Liver (tissue), 9 donors: ENCODE data around the gene CASD1. TPM values are rescaled to one million over a fixed set of nuclear protein-coding genes. Genes with fewer than 3 reads are reported as not detected.

Experiments used
- DNase-seq: peaks from one replicate; pipeline ENCODE4 v3.0.0-alpha.2; 2017; ENCODE audit warnings: low spot score
- H3K27ac ChIP-seq, 2 donors: one replicate each; pipeline ENCODE4 v1.7.0; 2013; ENCODE audit warnings: inconsistent platforms in 2 of 2, low read length in 2 of 2, control low read depth in 1 of 2, low read depth in 1 of 2, mild to moderate bottlenecking in 1 of 2
- H3K27me3 ChIP-seq, 4 donors: one replicate each; pipeline versions ENCODE4 v1.6.1 to v1.7.0; 2013; ENCODE audit warnings: low read length in 3 of 4, inconsistent platforms in 1 of 4, mild to moderate bottlenecking in 1 of 4, moderate library complexity in 1 of 4; ENCODE audit not compliant: control insufficient read depth in 4 of 4, insufficient read depth in 4 of 4
- H3K36me3 ChIP-seq, 4 donors: one replicate each; pipeline versions ENCODE4 v1.6.1 to v1.7.0; 2013; ENCODE audit warnings: low read length in 3 of 4, mild to moderate bottlenecking in 3 of 4, low read depth in 1 of 4, moderate library complexity in 1 of 4; ENCODE audit not compliant: control insufficient read depth in 4 of 4, insufficient read depth in 3 of 4
- H3K4me1 ChIP-seq, 4 donors: one replicate each; pipeline versions ENCODE4 v1.6.1 to v1.7.0; 2013; ENCODE audit warnings: low read length in 3 of 4, mild to moderate bottlenecking in 3 of 4, moderate library complexity in 1 of 4; ENCODE audit not compliant: control insufficient read depth in 4 of 4, insufficient read depth in 4 of 4
- H3K4me3 ChIP-seq, 3 donors: one replicate each; pipeline versions ENCODE4 v1.6.1 to v1.7.0; 2013; ENCODE audit warnings: low read length in 3 of 3, control low read depth in 1 of 3, low read depth in 1 of 3, mild to moderate bottlenecking in 1 of 3
- H3K9ac ChIP-seq, 2 donors: one replicate each; pipeline ENCODE4 v1.7.0; 2013; ENCODE audit warnings: low read length in 2 of 2, mild to moderate bottlenecking in 2 of 2, moderate library complexity in 2 of 2, control low read depth in 1 of 2, low read depth in 1 of 2
- H3K9me3 ChIP-seq, 4 donors: one replicate each; pipeline versions ENCODE4 v1.6.1 to v1.7.0; 2013; ENCODE audit warnings: low read length in 3 of 4; ENCODE audit not compliant: control insufficient read depth in 4 of 4
- EGR1 ChIP-seq, 2 donors: IDR thresholded peaks; 2 replicates each; pipeline ENCODE4 v1.6.1; 2016 to 2018; ENCODE audit warnings: antibody characterized with exemption in 2 of 2, low read depth in 2 of 2
- FOXA1 ChIP-seq: IDR thresholded peaks from 2 replicates; pipeline ENCODE4 v1.6.1; 2016; ENCODE audit warnings: antibody characterized with exemption
- FOXA2 ChIP-seq: IDR thresholded peaks from 2 replicates; pipeline ENCODE4 v1.6.1; 2016; ENCODE audit warnings: antibody characterized with exemption
- GABPA ChIP-seq, 2 donors: IDR thresholded peaks in 1 of 2; conservative IDR thresholded peaks in 1 of 2; 2 replicates each; pipeline ENCODE4 v1.6.1; 2016; ENCODE audit warnings: antibody characterized with exemption in 2 of 2, mild to moderate bottlenecking in 1 of 2, moderate library complexity in 1 of 2
- HNF4A ChIP-seq, 2 donors: conservative IDR thresholded peaks; 2 replicates each; pipeline ENCODE4 v1.6.1; 2016; ENCODE audit warnings: antibody characterized with exemption in 2 of 2, mild to moderate bottlenecking in 2 of 2
- HNF4G ChIP-seq: IDR thresholded peaks from 2 replicates; pipeline ENCODE4 v1.6.1; 2016; ENCODE audit warnings: antibody characterized with exemption
- JUND ChIP-seq, 2 donors: IDR thresholded peaks; 2 replicates each; pipeline ENCODE4 v1.6.1; 2016; ENCODE audit warnings: antibody characterized with exemption in 2 of 2
- RAD21 ChIP-seq, 2 donors: IDR thresholded peaks; 2 replicates each; pipeline ENCODE4 v1.6.1; 2016; ENCODE audit warnings: antibody characterized with exemption in 2 of 2, mild to moderate bottlenecking in 2 of 2
- RXRA ChIP-seq, 2 donors: IDR thresholded peaks; 2 replicates each; pipeline ENCODE4 v1.6.1; 2017 to 2018; ENCODE audit warnings: antibody characterized with exemption in 2 of 2, mild to moderate bottlenecking in 1 of 2
- SP1 ChIP-seq: IDR thresholded peaks from 2 replicates; pipeline ENCODE4 v1.6.1; 2018; ENCODE audit warnings: antibody characterized with exemption, mild to moderate bottlenecking
- TAF1 ChIP-seq: conservative IDR thresholded peaks from 2 replicates; pipeline ENCODE4 v1.6.1; 2016; ENCODE audit warnings: antibody characterized with exemption, mild to moderate bottlenecking
- YY1 ChIP-seq: IDR thresholded peaks from 2 replicates; pipeline ENCODE4 v1.6.1; 2016; ENCODE audit warnings: antibody characterized with exemption, mild to moderate bottlenecking
- WGBS: extraction: QIAGEN DNeasy Blood & Tissue Kit; methylation state at CpG from one replicate; pipeline ENCODE4 v1.1.7; 2013; 5-methylcytosine and 5-hydroxymethylcytosine counted together
- polyA plus RNA-seq, 2 donors: library from polyadenylated mRNA; stranded (reverse) in 1 of 2; unstranded in 1 of 2; fragments of 200-250 nt in 1 of 2; fragments of >200 nt in 1 of 2; fragmentation: Nextera tagmentation in 1 of 2; extraction: Ambion mirVana in 1 of 2; gene quantifications; one replicate each; pipeline versions ENCODE4 v1.2.1 to v1.2.3, GENCODE V29; 2013 to 2015
- total RNA-seq, 2 donors: library from RNA; depleted of rRNA; stranded (reverse); fragments of >200 nt; gene quantifications; one replicate each; pipeline ENCODE4 v1.2.3, GENCODE V29; 2014
- TF ChIP-seq, protein P1 (sequence below): fragments of 150-350 bp; IDR thresholded peaks from 2 replicates; pipeline ENCODE4 v1.5.1; 2017; ENCODE audit warnings: improper control_type of control experiment, low read depth, low read length; ENCODE audit not compliant: missing input control
- TF ChIP-seq, protein P2 (sequence below): IDR thresholded peaks from 2 replicates; pipeline ENCODE4 v1.6.1; 2016; ENCODE audit warnings: antibody characterized with exemption
- TF ChIP-seq, protein P3 (sequence below): IDR thresholded peaks from 2 replicates; pipeline ENCODE4 v1.6.1; 2016; ENCODE audit warnings: antibody characterized with exemption
- TF ChIP-seq, protein P4 (sequence below): IDR thresholded peaks from 2 replicates; pipeline ENCODE4 v1.6.1; 2016; ENCODE audit warnings: antibody characterized with exemption, mild to moderate bottlenecking
- TF ChIP-seq, protein P5 (sequence below): IDR thresholded peaks from 2 replicates; pipeline ENCODE4 v1.6.1; 2016; ENCODE audit warnings: antibody characterized with exemption
- donor health status: healthy.
- donor health status: healthy.
- donor health status: healthy.
- donor health status: healthy.
- donor health status: healthy.

CASD1 gene
- total and polyA plus RNA-seq, 4 donors, result 3.8 to 14.1 (median 8.1) TPM

DNA sequence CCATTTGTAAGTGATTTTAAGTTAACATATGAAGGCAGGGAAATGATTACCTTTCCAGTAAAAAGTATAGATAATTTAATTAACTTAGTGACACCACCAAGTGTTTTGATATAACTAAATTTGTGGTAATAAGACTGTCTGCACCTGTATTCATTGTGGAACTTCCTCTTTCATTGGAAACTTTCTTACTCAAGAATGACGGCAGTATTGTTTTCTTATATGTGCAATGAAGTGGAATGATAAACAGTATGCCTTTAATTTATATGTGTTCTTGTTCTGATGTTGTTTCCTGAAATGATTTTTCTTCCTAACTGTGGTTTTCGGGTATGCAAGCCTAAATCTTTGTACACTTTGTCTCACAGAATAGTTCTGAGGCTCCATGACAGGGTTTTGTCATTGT, 46.4 kb downstream of the CASD1 start:
- TF ChIP-seq JUND (IDR thresholded peaks at IDR 0.05) (no peak), HNF4A (conservative IDR thresholded peaks at IDR 0.05) (no peak), YY1 (no peak)
- TF ChIP-seq, protein P1, sequence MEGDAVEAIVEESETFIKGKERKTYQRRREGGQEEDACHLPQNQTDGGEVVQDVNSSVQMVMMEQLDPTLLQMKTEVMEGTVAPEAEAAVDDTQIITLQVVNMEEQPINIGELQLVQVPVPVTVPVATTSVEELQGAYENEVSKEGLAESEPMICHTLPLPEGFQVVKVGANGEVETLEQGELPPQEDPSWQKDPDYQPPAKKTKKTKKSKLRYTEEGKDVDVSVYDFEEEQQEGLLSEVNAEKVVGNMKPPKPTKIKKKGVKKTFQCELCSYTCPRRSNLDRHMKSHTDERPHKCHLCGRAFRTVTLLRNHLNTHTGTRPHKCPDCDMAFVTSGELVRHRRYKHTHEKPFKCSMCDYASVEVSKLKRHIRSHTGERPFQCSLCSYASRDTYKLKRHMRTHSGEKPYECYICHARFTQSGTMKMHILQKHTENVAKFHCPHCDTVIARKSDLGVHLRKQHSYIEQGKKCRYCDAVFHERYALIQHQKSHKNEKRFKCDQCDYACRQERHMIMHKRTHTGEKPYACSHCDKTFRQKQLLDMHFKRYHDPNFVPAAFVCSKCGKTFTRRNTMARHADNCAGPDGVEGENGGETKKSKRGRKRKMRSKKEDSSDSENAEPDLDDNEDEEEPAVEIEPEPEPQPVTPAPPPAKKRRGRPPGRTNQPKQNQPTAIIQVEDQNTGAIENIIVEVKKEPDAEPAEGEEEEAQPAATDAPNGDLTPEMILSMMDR, result no peak
- Histone ChIP-seq H3K4me1 (peaks cover 0 to 2% (median 0%) of the 10 kb centered on the region in 4 donors), H3K9me3 (no peaks in the 10 kb centered on the region), H3K36me3 (peaks cover 0 to 4% (median 2%) of the 10 kb centered on the region in 4 donors), H3K27ac (no peak overlapping the region), H3K9ac (no peak overlapping the region), H3K27me3 (no peaks in the 10 kb centered on the region), H3K4me3 (no peak overlapping the region)
- no peak for DNase-seq
- 91% methylated on average over 2 of the region's 2 CpGs for WGBS

DNA sequence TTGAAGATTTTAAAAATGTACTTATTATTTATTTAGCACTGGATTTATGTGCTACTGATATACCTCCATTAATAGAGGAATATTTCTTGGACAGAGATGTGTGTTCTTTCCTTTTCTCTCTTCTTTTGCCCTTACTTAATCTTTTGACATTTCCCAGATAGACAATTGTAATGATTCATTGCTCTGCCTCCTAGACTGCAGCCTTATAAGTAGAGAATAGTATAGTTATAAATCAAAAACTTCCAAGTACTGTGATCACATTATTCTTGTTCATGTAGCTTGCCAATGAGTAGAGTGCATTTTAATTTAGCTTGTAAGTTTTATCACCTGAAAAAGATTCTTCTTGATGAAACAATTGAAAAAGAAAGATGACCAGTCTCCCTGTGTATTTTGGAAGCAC, 47.6 kb downstream of the CASD1 start:
- no peak for DNase-seq
- peaks cover 0 to 4% (median 2%) of the 10 kb centered on the region in 4 donors for H3K36me3 ChIP-seq

More for the DNA sequence above, 47.6 kb downstream of the CASD1 start:
- TF ChIP-seq FOXA1 (no peak), GABPA (IDR thresholded peaks at IDR 0.05 in 1 of 2, conservative IDR thresholded peaks at IDR 0.05 in 1 of 2) (no peak), RAD21 (IDR thresholded peaks at IDR 0.05) (no peak), JUND (IDR thresholded peaks at IDR 0.05) (no peak), EGR1 (IDR thresholded peaks at IDR 0.05; ENCODE audit: low read depth in 2 of 2) (no peak), HNF4G (no peak), RXRA (IDR thresholded peaks at IDR 0.05) (no peak), YY1 (no peak), FOXA2 (no peak), TAF1 (no peak), HNF4A (conservative IDR thresholded peaks at IDR 0.05) (no peak), SP1 (no peak)
- TF ChIP-seq, protein P2, sequence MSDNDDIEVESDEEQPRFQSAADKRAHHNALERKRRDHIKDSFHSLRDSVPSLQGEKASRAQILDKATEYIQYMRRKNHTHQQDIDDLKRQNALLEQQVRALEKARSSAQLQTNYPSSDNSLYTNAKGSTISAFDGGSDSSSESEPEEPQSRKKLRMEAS, result no peak
- TF ChIP-seq, protein P3, sequence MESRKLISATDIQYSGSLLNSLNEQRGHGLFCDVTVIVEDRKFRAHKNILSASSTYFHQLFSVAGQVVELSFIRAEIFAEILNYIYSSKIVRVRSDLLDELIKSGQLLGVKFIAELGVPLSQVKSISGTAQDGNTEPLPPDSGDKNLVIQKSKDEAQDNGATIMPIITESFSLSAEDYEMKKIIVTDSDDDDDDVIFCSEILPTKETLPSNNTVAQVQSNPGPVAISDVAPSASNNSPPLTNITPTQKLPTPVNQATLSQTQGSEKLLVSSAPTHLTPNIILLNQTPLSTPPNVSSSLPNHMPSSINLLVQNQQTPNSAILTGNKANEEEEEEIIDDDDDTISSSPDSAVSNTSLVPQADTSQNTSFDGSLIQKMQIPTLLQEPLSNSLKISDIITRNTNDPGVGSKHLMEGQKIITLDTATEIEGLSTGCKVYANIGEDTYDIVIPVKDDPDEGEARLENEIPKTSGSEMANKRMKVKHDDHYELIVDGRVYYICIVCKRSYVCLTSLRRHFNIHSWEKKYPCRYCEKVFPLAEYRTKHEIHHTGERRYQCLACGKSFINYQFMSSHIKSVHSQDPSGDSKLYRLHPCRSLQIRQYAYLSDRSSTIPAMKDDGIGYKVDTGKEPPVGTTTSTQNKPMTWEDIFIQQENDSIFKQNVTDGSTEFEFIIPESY, result no peak
- TF ChIP-seq, protein P1, result no peak
- TF ChIP-seq, protein P4, sequence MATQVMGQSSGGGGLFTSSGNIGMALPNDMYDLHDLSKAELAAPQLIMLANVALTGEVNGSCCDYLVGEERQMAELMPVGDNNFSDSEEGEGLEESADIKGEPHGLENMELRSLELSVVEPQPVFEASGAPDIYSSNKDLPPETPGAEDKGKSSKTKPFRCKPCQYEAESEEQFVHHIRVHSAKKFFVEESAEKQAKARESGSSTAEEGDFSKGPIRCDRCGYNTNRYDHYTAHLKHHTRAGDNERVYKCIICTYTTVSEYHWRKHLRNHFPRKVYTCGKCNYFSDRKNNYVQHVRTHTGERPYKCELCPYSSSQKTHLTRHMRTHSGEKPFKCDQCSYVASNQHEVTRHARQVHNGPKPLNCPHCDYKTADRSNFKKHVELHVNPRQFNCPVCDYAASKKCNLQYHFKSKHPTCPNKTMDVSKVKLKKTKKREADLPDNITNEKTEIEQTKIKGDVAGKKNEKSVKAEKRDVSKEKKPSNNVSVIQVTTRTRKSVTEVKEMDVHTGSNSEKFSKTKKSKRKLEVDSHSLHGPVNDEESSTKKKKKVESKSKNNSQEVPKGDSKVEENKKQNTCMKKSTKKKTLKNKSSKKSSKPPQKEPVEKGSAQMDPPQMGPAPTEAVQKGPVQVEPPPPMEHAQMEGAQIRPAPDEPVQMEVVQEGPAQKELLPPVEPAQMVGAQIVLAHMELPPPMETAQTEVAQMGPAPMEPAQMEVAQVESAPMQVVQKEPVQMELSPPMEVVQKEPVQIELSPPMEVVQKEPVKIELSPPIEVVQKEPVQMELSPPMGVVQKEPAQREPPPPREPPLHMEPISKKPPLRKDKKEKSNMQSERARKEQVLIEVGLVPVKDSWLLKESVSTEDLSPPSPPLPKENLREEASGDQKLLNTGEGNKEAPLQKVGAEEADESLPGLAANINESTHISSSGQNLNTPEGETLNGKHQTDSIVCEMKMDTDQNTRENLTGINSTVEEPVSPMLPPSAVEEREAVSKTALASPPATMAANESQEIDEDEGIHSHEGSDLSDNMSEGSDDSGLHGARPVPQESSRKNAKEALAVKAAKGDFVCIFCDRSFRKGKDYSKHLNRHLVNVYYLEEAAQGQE, result no peak
- TF ChIP-seq, protein P5, sequence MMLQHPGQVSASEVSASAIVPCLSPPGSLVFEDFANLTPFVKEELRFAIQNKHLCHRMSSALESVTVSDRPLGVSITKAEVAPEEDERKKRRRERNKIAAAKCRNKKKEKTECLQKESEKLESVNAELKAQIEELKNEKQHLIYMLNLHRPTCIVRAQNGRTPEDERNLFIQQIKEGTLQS, result no peak
- H3K4me3 ChIP-seq, result no peak overlapping the region
- H3K9me3 ChIP-seq, result no peaks in the 10 kb centered on the region
- H3K4me1 ChIP-seq, result peaks cover 0 to 2% (median 0%) of the 10 kb centered on the region in 4 donors
- no peak overlapping the region for H3K27ac ChIP-seq
- H3K9ac ChIP-seq, result no peak overlapping the region
- no peaks in the 10 kb centered on the region for H3K27me3 ChIP-seq
